Uterus (tissue), 2 donors: ENCODE measurements around the gene IGF1R.

ENCODE experiments used
- CTCF ChIP-seq, 4 experiments: fragments of 200-600 bp in 2 of 4; fragments of 450-650 bp in 2 of 4; sonication (generic) in 2 of 4; IDR thresholded peaks; one replicate each; pipeline ENCODE4 v1.5.1; 2016 to 2019; ENCODE audit warnings: antibody characterized with exemption in 4 of 4, mild to moderate bottlenecking in 2 of 4, moderate library complexity in 1 of 4
- POLR2A ChIP-seq, 2 donors: fragments of 450-650 bp; IDR thresholded peaks; one replicate each; pipeline ENCODE4 v1.6.1; 2016; ENCODE audit warnings: antibody characterized with exemption in 2 of 2, mild to moderate bottlenecking in 1 of 2, moderate library complexity in 1 of 2

DNA sequence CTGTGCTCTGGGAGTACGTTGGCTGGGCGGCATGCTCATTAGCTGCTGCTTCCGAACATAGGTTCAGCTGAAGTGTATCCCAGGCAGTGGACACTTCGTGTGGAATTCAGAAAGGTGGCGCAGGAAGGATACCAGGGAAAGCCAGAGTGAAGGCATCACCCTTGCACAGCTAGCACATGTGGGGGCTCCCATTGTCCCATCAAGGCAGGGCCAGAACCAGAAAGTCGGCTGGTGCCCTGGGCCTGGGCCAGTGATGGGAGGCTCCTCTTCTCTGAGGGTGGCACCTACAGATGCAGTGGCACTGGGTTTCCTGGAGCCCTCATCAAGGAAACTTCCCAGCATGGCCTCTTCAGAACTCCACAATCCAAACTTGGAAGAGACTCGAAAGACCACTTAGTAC, 302.7 kb downstream of the IGF1R start:
- TF ChIP-seq CTCF (IDR thresholded peaks at IDR 0.05) (no peak), POLR2A (IDR thresholded peaks at IDR 0.05) (no peak)
